ENCODE measurements around the gene TNS1. TPM values are rescaled to one million over a fixed set of nuclear protein-coding genes. Genes with fewer than 3 reads are reported as not detected.

The TNS1 gene
- total RNA-seq, 3 donors from 2014 or later (not counting 1 experiment from before 2014, with no cell fraction given), result 1.1 to 3.0 (median 2.1) TPM

DNA sequence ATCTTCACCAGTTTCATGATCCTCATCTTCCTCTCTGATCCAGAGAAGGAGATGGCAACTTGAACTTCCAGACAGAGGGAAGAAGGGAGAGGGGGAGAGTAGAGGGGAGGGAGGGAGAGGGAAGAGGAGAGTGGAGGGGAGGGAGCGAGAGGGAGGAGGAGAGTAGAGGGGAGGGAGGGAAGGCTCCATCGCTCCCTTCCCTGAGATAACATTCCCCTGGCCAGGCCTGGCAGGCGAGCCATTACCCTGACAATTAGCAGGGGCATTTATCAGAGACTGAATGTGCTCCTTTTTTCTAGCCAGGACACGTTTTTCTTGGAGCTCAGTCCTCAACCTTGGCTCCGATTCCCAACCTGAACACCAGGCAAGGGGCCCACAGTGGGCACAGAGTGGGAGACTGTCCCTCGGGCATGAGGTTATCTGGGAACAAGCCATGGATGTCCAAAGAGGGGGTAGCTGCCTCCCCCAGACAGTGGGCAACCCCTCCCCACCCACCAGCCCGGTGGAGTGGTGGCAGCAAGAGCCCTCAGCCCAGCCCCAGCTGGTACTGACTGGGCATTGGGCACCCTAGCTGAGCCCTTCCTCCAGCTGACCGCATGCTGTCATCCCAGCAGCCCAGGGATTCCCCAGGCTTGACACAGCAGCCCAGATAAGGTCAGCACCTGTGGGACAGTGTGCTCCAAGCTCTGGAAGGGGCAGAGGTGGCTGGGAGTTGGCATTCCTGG lies 81.8 kb downstream of the TNS1 start:
- Histone ChIP-seq H3K9me3 (ENCODE audit: control insufficient read depth, insufficient read depth, low read length) (no peaks in the 10 kb centered on the region), H3K27ac (ENCODE audit: low read length) (no peak overlapping the region), H3K36me3 (ENCODE audit: control insufficient read depth, insufficient read depth, low read length) (no peaks in the 10 kb centered on the region), H3K4me1 (ENCODE audit: control insufficient read depth, insufficient read depth, low read length) (no peaks in the 10 kb centered on the region), H3K4me3 (ENCODE audit: low read length) (no peak overlapping the region), H3K27me3 (ENCODE audit: control insufficient read depth, insufficient read depth, low read length) (no peaks in the 10 kb centered on the region)
- intact Hi-C loops (cut with micrococcal nuclease), result no loop called here
- TF ChIP-seq, protein P1, sequence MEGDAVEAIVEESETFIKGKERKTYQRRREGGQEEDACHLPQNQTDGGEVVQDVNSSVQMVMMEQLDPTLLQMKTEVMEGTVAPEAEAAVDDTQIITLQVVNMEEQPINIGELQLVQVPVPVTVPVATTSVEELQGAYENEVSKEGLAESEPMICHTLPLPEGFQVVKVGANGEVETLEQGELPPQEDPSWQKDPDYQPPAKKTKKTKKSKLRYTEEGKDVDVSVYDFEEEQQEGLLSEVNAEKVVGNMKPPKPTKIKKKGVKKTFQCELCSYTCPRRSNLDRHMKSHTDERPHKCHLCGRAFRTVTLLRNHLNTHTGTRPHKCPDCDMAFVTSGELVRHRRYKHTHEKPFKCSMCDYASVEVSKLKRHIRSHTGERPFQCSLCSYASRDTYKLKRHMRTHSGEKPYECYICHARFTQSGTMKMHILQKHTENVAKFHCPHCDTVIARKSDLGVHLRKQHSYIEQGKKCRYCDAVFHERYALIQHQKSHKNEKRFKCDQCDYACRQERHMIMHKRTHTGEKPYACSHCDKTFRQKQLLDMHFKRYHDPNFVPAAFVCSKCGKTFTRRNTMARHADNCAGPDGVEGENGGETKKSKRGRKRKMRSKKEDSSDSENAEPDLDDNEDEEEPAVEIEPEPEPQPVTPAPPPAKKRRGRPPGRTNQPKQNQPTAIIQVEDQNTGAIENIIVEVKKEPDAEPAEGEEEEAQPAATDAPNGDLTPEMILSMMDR (IDR thresholded peaks at IDR 0.05), result no peak
- Mint-ChIP-seq H3K9me3 (no peaks in the 10 kb centered on the region), H3K36me3 (no peaks in the 10 kb centered on the region), H3K27ac (no peak overlapping the region), H3K4me3 (no peak overlapping the region), H3K4me1 (no peaks in the 10 kb centered on the region), H3K27me3 (ENCODE audit: low read depth in 2 of 2) (peaks cover 8 to 10% of the 10 kb centered on the region in 2 donors)
- ATAC-seq (no peak), DNase-seq (no peak)
- WGBS (ENCODE audit: insufficient coverage), result 78% methylated on average over 8 of the region's 8 CpGs

DNA sequence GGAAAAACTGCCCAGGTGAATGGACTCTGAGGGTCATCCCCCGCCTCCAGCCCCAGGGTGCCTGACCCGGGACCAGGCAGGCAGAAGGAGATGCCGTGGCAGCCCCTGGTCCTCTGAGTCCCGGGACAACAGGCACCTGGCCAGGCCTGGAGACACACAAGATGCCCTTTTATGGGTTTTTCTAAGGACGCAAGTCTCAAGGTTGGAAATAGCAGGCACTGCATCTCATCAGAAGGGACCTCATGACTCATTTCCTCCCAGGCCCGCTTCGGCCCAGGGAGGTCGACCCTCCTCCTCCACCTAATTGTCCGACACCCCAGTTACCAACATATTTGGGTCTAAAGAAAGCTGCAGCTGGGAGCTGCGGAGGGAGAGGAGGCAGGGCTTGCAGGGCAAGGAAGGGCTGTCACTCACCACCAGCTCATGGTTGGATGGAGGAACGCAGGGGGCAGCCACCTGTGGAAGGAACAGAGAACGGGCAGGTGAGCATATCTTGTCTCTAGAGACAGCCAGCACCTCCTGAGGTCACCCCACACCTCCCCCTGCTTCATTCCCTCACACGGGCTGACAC lies 82.9 kb downstream of the TNS1 start:
- TF ChIP-seq, protein P1 (IDR thresholded peaks at IDR 0.05), result no peak
- Mint-ChIP-seq H3K9me3 (no peaks in the 10 kb centered on the region), H3K27ac (no peak overlapping the region), H3K36me3 (no peaks in the 10 kb centered on the region), H3K4me3 (no peak overlapping the region), H3K27me3 (ENCODE audit: low read depth in 2 of 2) (peaks cover 0 to 8% of the 10 kb centered on the region in 2 donors), H3K4me1 (no peaks in the 10 kb centered on the region)
- DNase-seq (no peak), ATAC-seq (no peak)
- no peaks in the 10 kb centered on the region for H3K9me3 ChIP-seq (ENCODE audit: control insufficient read depth, insufficient read depth, low read length)
- 71% methylated on average over 13 of the region's 13 CpGs for WGBS (ENCODE audit: insufficient coverage)
- no peaks in the 10 kb centered on the region for H3K4me1 ChIP-seq (ENCODE audit: control insufficient read depth, insufficient read depth, low read length)
- intact Hi-C loops (cut with micrococcal nuclease), result no loop called here
- no peak overlapping the region for H3K27ac ChIP-seq (ENCODE audit: low read length)
- no peaks in the 10 kb centered on the region for H3K27me3 ChIP-seq (ENCODE audit: control insufficient read depth, insufficient read depth, low read length)
- no peak overlapping the region for H3K4me3 ChIP-seq (ENCODE audit: low read length)
- no peaks in the 10 kb centered on the region for H3K36me3 ChIP-seq (ENCODE audit: control insufficient read depth, insufficient read depth, low read length)

DNA sequence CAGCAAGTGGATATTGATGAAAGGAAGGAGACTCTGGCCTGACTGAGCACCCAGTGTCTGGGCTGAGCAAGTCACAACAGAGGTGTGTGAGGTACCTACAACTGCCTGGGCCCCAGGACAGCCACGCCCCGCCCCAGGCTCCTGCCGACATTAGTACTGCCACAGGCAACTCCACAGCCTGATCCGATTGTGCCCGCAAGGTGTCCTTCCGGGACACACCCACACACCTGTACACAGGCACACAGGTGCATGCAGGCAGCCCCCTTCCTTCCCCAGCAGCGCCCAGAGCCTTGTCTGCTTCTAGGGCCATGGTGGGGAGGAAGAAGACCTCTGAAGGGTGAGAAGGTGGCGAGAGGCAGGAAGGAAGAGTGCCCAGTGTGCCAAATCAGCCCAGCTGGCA lies 83.6 kb downstream of the TNS1 start:
- H3K27ac ChIP-seq (ENCODE audit: low read length), result no peak overlapping the region
- H3K9me3 ChIP-seq (ENCODE audit: control insufficient read depth, insufficient read depth, low read length), result no peaks in the 10 kb centered on the region
- intact Hi-C loops (cut with micrococcal nuclease), result no loop called here
- no peaks in the 10 kb centered on the region for H3K36me3 Mint-ChIP-seq
- ATAC-seq, result no peak
- H3K27ac Mint-ChIP-seq, result no peak overlapping the region
- no peaks in the 10 kb centered on the region for H3K4me1 Mint-ChIP-seq
- no peak for DNase-seq
- 82% methylated on average over 7 of the region's 8 CpGs for WGBS (ENCODE audit: insufficient coverage)
- H3K9me3 Mint-ChIP-seq, result no peaks in the 10 kb centered on the region
- H3K27me3 ChIP-seq (ENCODE audit: control insufficient read depth, insufficient read depth, low read length), result no peaks in the 10 kb centered on the region
- no peak overlapping the region for H3K4me3 Mint-ChIP-seq
- TF ChIP-seq, protein P1 (IDR thresholded peaks at IDR 0.05), result no peak
- no peaks in the 10 kb centered on the region for H3K4me1 ChIP-seq (ENCODE audit: control insufficient read depth, insufficient read depth, low read length)
- no peak overlapping the region for H3K4me3 ChIP-seq (ENCODE audit: low read length)
- peaks cover 0 to 7% of the 10 kb centered on the region in 2 donors for H3K27me3 Mint-ChIP-seq (ENCODE audit: low read depth in 2 of 2)
- H3K36me3 ChIP-seq (ENCODE audit: control insufficient read depth, insufficient read depth, low read length), result no peaks in the 10 kb centered on the region
